Gastroesophageal sphincter (tissue), 4 donors: Measurements from ENCODE around the gene CRYL1. TPM values are rescaled to one million over a fixed set of nuclear protein-coding genes. Genes with fewer than 3 reads are reported as not detected.

Experiments used
- ATAC-seq: fragments of 150-250 bp; one replicate; pipeline ENCODE4 v1.9.1; 2016; ENCODE audit warnings: mild to moderate bottlenecking, moderate library complexity
- H3K27ac ChIP-seq, 4 donors: fragments of 200-600 bp; sonication (generic) in 3 of 4; 1 replicate in 3 of 4; 2 replicates in 1 of 4; pipeline ENCODE4 v1.5.1; 2016 to 2019
- H3K27me3 ChIP-seq: fragments of 200-600 bp; sonication (generic); one replicate; pipeline ENCODE4 v1.5.1; 2019
- H3K36me3 ChIP-seq, 2 donors: fragments of 200-600 bp; sonication (generic); one replicate each; pipeline ENCODE4 v1.5.1; 2019; ENCODE audit warnings: control low read depth in 1 of 2
- H3K4me1 ChIP-seq, 3 donors: fragments of 200-600 bp; sonication (generic); 1 replicate in 2 of 3; 2 replicates in 1 of 3; pipeline ENCODE4 v1.5.1; 2016 to 2019; ENCODE audit warnings: control low read depth in 2 of 3
- H3K4me3 ChIP-seq, 2 donors: fragments of 200-600 bp; sonication (generic); one replicate each; pipeline ENCODE4 v1.5.1; 2019; ENCODE audit warnings: mild to moderate bottlenecking in 1 of 2, moderate library complexity in 1 of 2
- H3K9me3 ChIP-seq, 3 donors: fragments of 200-600 bp; sonication (generic); one replicate each; pipeline ENCODE4 v1.5.1; 2017 to 2019; ENCODE audit warnings: control low read depth in 2 of 3
- EP300 ChIP-seq: sonication (generic); formaldehyde crosslinking; IDR thresholded peaks from one replicate; pipeline ENCODE4 v1.6.1; 2017; ENCODE audit warnings: antibody characterized with exemption, mild to moderate bottlenecking
- POLR2A ChIP-seq, 2 donors: fragments of 450-650 bp; IDR thresholded peaks; one replicate each; pipeline ENCODE4 v1.6.1; 2017; ENCODE audit warnings: antibody characterized with exemption in 2 of 2, mild to moderate bottlenecking in 2 of 2, moderate library complexity in 1 of 2
- POLR2AphosphoS5 ChIP-seq: sonication (generic); formaldehyde crosslinking; IDR thresholded peaks from one replicate; pipeline ENCODE4 v1.6.1; 2017; ENCODE audit warnings: antibody characterized with exemption
- WGBS, 2 donors: methylation state at CpG; one replicate each; pipeline ENCODE4 v1.1.5; 2018; ENCODE audit warnings: low coverage in 1 of 2; 5-methylcytosine and 5-hydroxymethylcytosine counted together
- total RNA-seq, 4 donors: library from RNA; depleted of rRNA; stranded (reverse); fragments of >200 nt; gene quantifications; one replicate each; pipeline ENCODE4 v1.1.0, GENCODE V29; 2016
- TF ChIP-seq, protein P1 (sequence below), 4 experiments: fragments of 200-600 bp in 2 of 4; fragments of 450-650 bp in 2 of 4; sonication (generic) in 1 of 4; IDR thresholded peaks; one replicate each; pipeline ENCODE4 v1.5.1; 2017 to 2019; ENCODE audit warnings: antibody characterized with exemption in 4 of 4, mild to moderate bottlenecking in 2 of 4, moderate library complexity in 2 of 4

CRYL1 gene
- total RNA-seq, 4 donors from 2014 or later = 45.9 to 55.9 (median 47.0) TPM

DNA sequence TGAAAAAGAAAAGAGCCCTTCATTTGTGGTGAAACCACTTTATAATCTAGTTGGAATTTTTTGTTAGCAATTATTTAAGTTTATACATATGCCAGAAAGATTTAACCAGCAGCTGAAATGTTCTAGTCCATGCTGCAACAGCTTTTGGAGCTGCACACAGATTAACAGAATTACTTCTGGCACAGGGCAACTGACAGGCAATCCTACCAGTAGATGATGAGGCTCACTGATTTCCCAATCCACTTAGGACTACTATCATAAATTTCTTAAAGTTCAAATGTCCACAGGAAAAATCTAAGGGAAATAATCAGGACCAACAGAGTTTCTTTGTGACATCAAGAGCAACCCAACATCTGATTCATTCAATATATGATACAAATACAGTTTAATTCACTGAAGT is 78.8 kb downstream of the CRYL1 start:
- Histone ChIP-seq H3K4me3 (no peak overlapping the region), H3K27me3 (no peaks in the 10 kb centered on the region), H3K27ac (no peak overlapping the region), H3K9me3 (peaks cover 0 to 27% (median 1%) of the 10 kb centered on the region in 3 donors), H3K4me1 (no peaks in the 10 kb centered on the region), H3K36me3 (no peaks in the 10 kb centered on the region)
- TF ChIP-seq, protein P1, sequence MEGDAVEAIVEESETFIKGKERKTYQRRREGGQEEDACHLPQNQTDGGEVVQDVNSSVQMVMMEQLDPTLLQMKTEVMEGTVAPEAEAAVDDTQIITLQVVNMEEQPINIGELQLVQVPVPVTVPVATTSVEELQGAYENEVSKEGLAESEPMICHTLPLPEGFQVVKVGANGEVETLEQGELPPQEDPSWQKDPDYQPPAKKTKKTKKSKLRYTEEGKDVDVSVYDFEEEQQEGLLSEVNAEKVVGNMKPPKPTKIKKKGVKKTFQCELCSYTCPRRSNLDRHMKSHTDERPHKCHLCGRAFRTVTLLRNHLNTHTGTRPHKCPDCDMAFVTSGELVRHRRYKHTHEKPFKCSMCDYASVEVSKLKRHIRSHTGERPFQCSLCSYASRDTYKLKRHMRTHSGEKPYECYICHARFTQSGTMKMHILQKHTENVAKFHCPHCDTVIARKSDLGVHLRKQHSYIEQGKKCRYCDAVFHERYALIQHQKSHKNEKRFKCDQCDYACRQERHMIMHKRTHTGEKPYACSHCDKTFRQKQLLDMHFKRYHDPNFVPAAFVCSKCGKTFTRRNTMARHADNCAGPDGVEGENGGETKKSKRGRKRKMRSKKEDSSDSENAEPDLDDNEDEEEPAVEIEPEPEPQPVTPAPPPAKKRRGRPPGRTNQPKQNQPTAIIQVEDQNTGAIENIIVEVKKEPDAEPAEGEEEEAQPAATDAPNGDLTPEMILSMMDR (IDR thresholded peaks at IDR 0.05) = no peak
- TF ChIP-seq POLR2AphosphoS5 = no peak
- no peak for ATAC-seq

DNA sequence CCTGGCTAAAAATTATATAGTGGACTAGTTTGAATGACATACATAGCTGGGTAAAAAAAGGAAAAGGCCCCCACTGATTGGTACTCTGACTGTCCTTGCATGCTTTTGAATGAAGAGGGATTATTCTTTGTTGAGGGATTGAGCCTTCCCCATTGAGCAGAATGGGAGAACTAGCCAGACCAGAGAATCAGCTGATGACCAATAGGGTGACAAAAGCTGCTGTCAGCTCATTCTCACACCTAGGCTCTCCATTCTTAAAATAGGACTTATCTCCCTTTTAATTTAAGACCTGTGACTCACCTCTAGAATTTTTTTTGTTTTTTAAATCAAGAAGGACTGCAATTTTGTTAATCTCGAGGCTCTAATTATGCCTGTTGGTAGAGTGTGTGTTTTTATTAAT is 79.3 kb downstream of the CRYL1 start:
- no peak overlapping the region for H3K27ac ChIP-seq
- peaks cover 0 to 27% (median 1%) of the 10 kb centered on the region in 3 donors for H3K9me3 ChIP-seq
- TF ChIP-seq POLR2AphosphoS5 (no peak), POLR2A (IDR thresholded peaks at IDR 0.05) (no peak), EP300 (no peak)
- TF ChIP-seq, protein P1 (IDR thresholded peaks at IDR 0.05) = no peak
- no peaks in the 10 kb centered on the region for H3K36me3 ChIP-seq
- no peaks in the 10 kb centered on the region for H3K4me1 ChIP-seq
- WGBS, 2 donors = 67% methylated on average over 1 of the region's 1 CpG; no CpG with 5 or more reads in 1 of the 2 donors
- no peak overlapping the region for H3K4me3 ChIP-seq
- H3K27me3 ChIP-seq = no peaks in the 10 kb centered on the region
- ATAC-seq = no peak

DNA sequence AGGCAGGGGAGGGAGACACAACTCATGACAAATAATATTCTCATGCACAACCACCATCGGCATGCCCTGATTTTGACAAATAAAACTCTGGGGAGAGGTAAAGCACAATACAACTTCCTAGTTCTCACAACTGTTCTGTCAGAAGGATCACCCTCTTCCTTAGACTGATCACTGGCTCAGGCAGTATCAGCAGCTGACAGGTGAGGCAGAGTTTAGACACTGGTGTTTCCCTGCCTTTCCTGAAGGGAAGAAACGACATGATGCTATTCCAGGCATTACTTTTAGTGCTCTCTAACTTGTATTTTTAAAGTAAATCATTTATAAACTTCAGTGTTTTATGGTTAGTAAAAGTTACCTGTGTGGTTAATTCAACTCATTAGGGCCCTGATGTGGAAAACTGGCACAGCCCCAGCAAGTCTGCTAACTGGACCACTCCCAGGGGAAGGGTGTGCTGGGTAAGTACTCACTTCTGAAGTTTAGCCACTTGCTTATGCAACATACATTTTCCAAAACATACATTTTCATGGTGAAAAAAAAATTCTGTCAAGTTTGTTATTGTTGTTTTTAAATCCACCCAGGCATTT is 82.8 kb downstream of the CRYL1 start:
- no peaks in the 10 kb centered on the region for H3K27me3 ChIP-seq
- H3K36me3 ChIP-seq = peaks cover 0 to 10% of the 10 kb centered on the region in 2 donors
- peaks cover 0 to 13% (median 0%) of the 10 kb centered on the region in 3 donors for H3K9me3 ChIP-seq
- H3K4me3 ChIP-seq = no peak overlapping the region
- WGBS, 2 donors = 33 to 52% methylated on average over 1 to 2 of the region's 2 CpGs
- ATAC-seq = no peak
- H3K27ac ChIP-seq = no peak overlapping the region
- no peaks in the 10 kb centered on the region for H3K4me1 ChIP-seq
- no peak for TF ChIP-seq POLR2AphosphoS5
- TF ChIP-seq POLR2A (IDR thresholded peaks at IDR 0.05) = no peak
- no peak for TF ChIP-seq EP300
- TF ChIP-seq, protein P1 (IDR thresholded peaks at IDR 0.05) = no peak

DNA sequence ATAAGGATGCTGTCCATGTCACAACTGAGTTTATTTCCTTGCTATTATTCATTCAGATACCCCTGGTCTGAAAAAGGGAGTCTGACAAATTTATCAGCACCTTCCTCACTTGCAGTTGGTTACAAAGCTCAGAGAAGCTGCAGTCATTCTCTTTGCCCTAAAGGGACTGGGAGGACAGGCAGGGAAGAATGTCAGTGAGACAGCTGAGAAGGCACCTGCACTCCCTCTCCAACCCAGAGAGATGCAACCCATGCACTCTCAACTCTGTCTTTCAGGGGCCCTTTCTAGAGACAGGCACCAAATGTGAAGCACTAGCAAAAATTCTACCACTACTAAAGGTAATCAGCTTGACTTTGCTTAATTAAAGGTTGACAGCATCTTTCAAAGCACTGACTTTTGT is 83.3 kb downstream of the CRYL1 start:
- ATAC-seq = no peak
- TF ChIP-seq EP300 = no peak
- no peak for TF ChIP-seq POLR2AphosphoS5
- TF ChIP-seq, protein P1 (IDR thresholded peaks at IDR 0.05) = no peak
- TF ChIP-seq POLR2A (IDR thresholded peaks at IDR 0.05) = no peak
- H3K9me3 ChIP-seq = peaks cover 0 to 8% (median 0%) of the 10 kb centered on the region in 3 donors
- no peaks in the 10 kb centered on the region for H3K27me3 ChIP-seq
- peaks cover 0 to 16% of the 10 kb centered on the region in 2 donors for H3K36me3 ChIP-seq
- H3K4me1 ChIP-seq = no peaks in the 10 kb centered on the region
- H3K27ac ChIP-seq = no peak overlapping the region
- H3K4me3 ChIP-seq = no peak overlapping the region

DNA sequence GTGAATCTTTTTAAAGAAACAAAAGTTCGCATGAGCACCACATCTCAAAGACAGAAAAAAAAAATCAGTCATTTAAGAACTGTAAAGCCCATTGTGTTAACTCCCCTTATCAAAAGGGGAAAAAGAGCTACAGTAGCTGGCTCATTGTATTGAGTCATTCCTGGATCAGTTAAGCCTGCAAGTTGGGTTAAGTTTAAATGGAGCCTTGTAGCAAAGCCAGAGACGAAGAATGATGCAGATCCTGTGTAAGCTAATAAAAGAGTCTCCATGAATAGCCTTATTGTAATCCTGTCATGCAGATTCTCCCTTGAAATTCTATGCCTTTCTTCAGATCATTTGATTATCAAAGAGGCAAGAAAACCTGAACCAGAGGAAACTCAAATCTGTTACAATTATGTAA is 83.8 kb downstream of the CRYL1 start:
- H3K27ac ChIP-seq = no peak overlapping the region
- TF ChIP-seq, protein P1 (IDR thresholded peaks at IDR 0.05) = no peak
- TF ChIP-seq EP300 = no peak
- no peak for TF ChIP-seq POLR2A (IDR thresholded peaks at IDR 0.05)
- no peak for TF ChIP-seq POLR2AphosphoS5
- no peak for ATAC-seq
- H3K9me3 ChIP-seq = peaks cover 0 to 6% (median 0%) of the 10 kb centered on the region in 3 donors
- H3K36me3 ChIP-seq = peaks cover 0 to 18% of the 10 kb centered on the region in 2 donors
- no peaks in the 10 kb centered on the region for H3K27me3 ChIP-seq
- no peaks in the 10 kb centered on the region for H3K4me1 ChIP-seq
- 61 to 62% methylated on average over 2 of the region's 2 CpGs for WGBS, 2 donors
- H3K4me3 ChIP-seq = no peak overlapping the region
